ENCODE data around the gene ELMOD3.

DNA sequence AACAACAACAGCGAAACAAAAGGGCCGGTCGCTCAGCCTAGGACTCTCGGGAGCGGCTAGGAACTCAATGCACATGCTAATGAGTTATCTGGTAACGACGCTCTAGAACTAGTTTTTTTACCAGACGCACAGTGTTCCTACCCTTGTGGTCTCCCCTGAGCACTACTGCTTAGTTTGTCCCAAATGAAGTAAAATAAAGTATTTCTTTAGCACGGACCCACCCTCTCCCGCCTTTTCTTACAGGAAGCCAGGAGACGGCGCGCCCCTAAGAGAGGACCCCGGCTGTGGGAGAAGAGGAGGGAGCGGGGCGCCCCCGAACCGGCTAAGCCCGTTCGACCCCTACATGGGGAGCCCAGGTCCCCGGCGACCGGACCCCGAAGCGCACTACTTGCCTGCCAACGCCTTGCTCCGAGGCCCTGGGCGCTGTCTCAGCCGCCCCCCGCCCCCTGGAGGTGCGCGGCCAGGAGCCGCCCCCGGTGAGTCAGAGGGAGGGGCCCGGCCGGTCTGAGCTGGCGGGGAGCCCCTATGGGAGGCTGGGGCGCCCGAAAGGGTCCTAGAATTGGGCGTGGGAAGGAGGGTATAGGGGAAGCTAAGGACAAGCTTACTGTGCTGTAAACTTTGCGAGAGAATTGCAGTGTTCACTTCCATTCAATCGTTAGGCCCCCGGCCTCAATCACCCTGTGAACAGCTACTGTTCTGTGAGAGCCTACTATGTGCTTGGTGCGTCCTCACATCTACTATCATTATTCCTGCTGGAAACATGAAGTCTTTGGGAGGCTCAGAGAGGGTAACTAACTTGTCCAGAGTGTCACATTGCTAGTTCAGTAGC, 59.2 kb downstream of the ELMOD3 start:
- TF ChIP-seq ZNF121 (CRISPR knock-in tag; conservative IDR thresholded peaks at IDR 0.05) (no peak), JUN (IDR thresholded peaks at IDR 0.05; ENCODE audit: borderline replicate concordance, low read depth, low read length) (peak; percentile 73), JUN (CRISPR knock-in tag; IDR thresholded peaks at IDR 0.05; ENCODE audit: borderline replicate concordance) (no peak), NR2F6 (CRISPR knock-in tag; IDR thresholded peaks at IDR 0.05) (no peak)

Data from K562 (cell line).